Measurements from ENCODE around the gene PHACTR3.

- TF ChIP-seq CTCF (IDR thresholded peaks at IDR 0.05) (no peak), POLR2A (IDR thresholded peaks at IDR 0.05) (no peak)
Observed at GRCh38 chr20:59779656-59780380, 175.5 kb downstream of the PHACTR3 start.

Measured in right lobe of liver (tissue), 4 donors.